ENCODE results near the gene DTX1.
"Not testable (repeated sequence)": the region's sequence is repeated elsewhere in the genome, so short reads cannot be mapped to it uniquely, and the experiment has no call there.

Gene DTX1

GRCh38 chr12:113137861-113138783 lies 81.6 kb downstream of the DTX1 start:
- DNase-seq (ENCODE audit: low read depth), result no peak

GRCh38 chr12:113138826-113139225 lies 82.3 kb downstream of the DTX1 start:
- DNase-seq (ENCODE audit: low read depth), result no peak

- DNase-seq (ENCODE audit: low read depth), result no peak
These were observed 84.2 kb downstream of the DTX1 start for GRCh38 chr12:113140706-113141105.

- not testable (repeated sequence) for DNase-seq (ENCODE audit: low read depth)
These were observed 85.2 kb downstream of the DTX1 start for GRCh38 chr12:113141716-113142115.

- DNase-seq (ENCODE audit: low read depth), result no peak
These were observed 85.8 kb downstream of the DTX1 start for GRCh38 chr12:113142173-113142885.

GRCh38 chr12:113142886-113143332 lies 86.4 kb downstream of the DTX1 start:
- DNase-seq (ENCODE audit: low read depth), result no peak

GRCh38 chr12:113143959-113144358 lies 87.4 kb downstream of the DTX1 start:
- no peak for DNase-seq (ENCODE audit: low read depth)

GRCh38 chr12:113144806-113145205 lies 88.3 kb downstream of the DTX1 start:
- no peak for DNase-seq (ENCODE audit: low read depth)

GRCh38 chr12:113145720-113146551 lies 89.4 kb downstream of the DTX1 start:
- no peak for DNase-seq (ENCODE audit: low read depth)

GRCh38 chr12:113146999-113147398 lies 90.5 kb downstream of the DTX1 start:
- no peak for DNase-seq (ENCODE audit: low read depth)

Data from T-helper 22 cell (primary cell).